GM18507 (cell line): ENCODE data around the gene EGF.

Source experiments
- DNase-seq: peaks from one replicate; pipeline ENCODE4 v3.0.0; 2011; ENCODE audit warnings: low read depth; ENCODE audit not compliant: insufficient read length; ENCODE audit errors: extremely low spot score
- FAIRE-seq: peaks from 2 replicates; lab custom pipeline; 2011; peaks lifted over from hg19 to GRCh38; lab: Jason Lieb, UNC

EGF gene

DNA sequence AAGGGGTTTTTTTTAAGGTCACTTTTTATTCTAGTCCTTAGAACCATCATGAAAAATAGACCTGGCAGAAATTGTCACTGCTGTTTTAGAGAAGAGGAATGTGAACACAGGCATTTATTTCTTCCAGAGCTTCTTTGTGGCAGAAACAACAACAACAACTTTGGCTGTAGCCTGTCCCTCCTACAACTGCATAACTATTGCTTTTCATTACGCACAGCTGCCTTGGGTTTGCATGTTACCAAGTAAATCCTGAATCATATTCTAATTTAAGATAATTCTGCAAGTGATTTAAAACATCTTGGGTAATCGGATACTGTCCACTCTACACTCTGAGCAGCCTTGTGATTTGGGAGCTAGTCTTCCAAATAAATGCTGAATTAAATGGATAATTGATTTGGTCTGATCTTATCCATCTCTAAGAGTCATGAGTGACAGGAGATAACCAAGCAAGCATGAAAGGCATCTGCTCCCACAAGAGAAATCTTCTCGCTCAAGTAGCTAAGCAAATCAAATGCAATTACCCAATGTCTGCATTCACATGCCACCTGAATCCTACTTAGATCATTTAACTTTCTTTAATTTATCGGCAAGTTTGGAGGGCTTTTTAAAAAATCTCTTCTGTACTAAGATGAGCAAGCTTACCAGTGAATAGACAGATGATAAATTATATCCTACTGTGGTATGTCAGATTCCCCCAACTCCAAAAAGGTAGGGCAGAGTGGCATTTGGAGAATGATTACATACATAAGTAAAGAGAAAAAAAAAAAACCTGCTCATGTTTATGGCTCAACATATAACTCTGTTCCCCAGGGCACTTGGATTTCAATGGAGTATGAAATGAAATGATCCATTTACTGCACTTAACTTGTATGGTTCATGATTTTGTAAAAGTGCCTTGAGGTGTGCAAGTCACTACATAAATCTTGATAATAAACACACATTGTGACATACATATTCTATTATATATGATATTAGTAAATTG, 73.6 kb downstream of the EGF start:
- DNase-seq (no peak), FAIRE-seq (no peak)

DNA sequence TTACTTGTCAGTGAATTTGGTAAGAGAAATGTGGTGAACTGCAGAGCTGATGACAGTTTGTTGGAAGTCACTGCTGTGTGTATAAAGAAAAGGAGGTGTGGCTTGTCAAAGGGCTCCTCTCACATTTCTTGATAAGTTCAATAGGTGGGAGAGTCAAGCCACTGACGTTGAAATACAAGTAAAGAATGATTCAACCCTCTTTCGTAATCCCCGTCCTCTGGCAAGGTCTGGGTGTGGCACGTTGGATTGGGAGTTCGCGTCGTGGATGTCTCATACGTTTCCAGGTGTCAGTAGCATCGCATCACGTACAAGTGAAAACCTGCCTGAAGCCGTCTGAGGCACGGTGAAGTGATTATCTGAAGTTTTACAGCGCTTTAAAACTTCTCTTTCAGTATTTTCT, 76.4 kb downstream of the EGF start:
- DNase-seq: no peak
- FAIRE-seq: no peak

DNA sequence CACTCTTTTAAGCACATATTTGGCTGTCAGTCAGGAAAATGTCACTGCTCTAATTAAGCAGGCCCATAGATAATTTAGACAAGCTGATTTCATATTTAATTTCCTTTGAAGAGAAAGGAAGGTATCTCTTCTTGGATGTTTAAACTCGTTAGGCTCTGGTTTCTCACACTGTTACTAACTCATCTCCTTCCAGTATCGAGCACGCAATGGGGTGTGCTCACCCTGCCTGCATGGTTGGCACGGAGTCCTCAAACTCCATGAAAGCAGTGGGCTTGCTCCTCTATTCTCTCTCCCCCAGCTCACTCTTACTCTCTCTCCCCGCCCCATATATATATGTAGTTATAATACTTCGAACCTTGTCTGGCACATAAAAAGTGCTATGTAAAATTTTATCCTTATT, 76.9 kb downstream of the EGF start:
- FAIRE-seq: no peak
- DNase-seq: no peak

DNA sequence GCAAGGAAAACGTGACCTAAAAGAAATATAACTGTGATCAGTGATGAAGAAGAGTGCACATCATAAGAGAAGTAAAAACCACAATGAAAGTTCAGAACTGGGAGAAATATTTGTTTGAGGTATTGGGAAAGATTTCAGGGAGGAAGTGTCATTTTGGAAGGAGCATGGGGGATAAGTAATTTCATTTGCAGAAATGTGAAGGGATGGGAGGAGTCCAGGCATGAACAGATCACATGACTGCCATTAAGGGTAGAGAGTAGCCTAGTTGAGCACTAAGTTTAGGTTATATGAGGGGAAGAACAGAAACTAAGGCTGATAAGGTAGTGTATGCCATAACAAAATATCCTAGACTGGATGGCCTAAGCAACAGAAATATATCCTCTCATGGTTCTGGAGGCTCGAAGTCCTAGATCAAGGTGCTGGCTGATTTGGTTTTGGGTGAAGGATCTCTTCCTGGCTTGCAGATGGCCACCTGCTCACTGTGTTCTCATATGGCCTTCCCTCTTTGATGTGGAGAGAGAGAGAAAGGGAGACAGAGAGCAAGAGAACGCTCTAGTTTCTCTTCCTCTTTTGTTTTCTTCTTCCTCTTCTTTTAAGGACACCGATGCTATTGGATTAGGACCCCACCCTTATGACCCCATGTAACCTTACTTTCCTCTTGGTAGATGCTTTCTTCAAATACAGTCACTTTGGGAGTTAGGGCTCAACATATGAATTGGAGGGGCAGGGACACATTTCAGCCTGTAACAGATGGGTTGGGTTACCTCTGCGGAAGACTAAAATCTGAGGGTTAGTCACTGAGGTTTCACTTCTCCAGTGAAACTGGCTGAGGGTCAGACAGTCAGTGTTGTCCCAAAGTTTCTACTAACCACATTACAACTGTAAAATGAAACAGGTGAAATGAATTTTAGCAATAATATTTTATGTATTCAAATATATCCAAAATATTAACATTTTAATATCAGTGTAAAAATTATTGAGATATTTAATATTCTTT, 77.9 kb downstream of the EGF start:
- peak; percentile 98 for FAIRE-seq

DNA sequence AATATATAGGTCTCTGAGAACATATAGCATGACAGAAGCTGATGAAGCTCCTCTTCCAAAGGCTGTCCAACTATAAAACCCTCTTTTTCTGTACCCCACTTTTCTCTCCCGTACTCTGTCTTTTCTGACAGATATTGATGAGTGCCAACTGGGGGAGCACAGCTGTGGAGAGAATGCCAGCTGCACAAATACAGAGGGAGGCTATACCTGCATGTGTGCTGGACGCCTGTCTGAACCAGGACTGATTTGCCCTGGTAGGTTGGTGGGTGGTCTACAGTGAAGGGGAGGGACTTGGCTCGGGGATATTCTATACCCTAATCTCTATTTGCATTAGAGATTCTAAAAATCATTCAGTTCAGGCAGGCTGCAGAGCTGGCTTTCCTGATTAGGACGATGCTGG, 80.4 kb downstream of the EGF start:
- DNase-seq (no peak), FAIRE-seq (no peak)

More for the DNA sequence above, 77.9 kb downstream of the EGF start:
- peak; percentile 23 for DNase-seq

DNA sequence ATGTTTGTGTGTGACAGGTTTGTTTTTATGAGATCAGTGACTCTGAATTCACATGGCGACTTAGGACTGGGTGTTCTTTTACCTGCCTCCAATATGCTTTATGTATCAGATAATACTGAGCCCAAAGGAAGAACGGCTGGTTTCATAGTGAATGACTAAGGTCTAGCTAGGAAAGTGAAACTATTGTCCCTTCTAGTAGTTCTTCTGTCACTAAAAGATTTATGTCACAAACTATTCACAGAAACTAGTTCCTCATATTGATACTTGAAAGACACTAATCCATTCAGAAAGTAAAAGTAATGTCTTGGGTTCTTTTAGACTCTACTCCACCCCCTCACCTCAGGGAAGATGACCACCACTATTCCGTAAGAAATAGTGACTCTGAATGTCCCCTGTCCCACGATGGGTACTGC, 81.7 kb downstream of the EGF start:
- FAIRE-seq (peak; percentile 90), DNase-seq (peak; percentile 38)

DNA sequence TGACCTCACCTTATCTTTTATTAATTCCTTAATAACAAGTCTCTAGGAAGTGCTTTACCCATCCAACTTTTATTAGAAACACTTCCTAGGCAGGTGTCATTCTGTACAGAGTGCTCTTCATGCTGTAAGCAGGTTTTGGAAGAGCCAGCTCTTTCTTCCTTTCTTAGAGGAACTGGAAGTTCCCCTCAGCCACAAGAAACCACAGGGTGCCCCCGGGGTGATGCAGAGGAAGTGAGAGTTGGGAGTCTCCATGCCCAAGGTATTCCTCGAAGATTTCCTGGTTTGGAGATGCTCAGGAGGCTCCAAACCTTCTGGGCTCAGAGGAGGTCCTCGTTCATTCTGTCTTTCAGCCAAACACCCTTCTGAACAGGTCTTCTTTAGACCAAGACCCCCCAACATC, 83.8 kb downstream of the EGF start:
- FAIRE-seq (no peak), DNase-seq (no peak)

DNA sequence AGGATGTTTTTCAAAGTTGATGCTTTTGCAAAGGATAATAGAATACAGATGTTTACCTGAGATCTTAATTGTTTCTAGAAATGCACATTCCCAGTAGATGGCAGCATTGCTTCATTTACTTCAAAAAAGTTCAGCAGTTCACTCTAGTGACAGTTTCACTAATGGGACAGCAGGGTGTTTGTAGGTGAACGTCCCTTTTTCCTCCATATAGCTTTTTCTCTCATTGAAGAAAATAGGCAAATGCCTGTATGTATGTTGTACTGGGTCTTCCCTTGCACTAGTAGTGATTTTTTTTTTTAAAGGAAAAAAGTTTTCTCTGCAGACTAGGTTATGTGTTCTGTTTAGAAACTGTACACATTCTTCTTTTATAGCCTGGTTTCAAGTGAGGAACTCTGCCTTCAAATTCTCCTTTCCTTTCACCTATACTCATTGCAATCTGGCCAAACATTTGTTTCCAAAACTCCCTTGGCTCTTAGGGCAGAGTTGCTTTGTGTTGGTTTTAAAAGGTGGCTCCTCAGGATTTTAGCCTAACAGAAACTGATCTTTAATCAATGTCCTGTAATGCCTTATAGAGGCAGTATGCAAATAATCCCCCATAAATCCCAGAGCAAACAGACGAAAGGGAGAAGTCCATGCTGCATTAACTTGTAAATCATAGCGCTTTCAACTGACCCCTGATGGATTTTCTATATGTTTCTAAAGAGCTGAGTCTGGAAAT, 86.3 kb downstream of the EGF start:
- peak; percentile 33 for DNase-seq
- FAIRE-seq: peak; percentile 91

DNA sequence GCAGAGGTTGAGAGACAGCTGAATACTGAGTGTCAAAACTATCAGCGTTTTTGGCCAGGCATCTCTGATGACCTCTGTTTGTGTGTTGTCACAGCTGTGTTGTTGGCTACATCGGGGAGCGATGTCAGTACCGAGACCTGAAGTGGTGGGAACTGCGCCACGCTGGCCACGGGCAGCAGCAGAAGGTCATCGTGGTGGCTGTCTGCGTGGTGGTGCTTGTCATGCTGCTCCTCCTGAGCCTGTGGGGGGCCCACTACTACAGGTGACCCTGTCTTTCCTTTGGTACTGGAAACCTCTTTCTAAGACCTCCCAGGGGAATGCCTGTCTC, 86.9 kb downstream of the EGF start:
- no peak for FAIRE-seq
- DNase-seq: no peak

DNA sequence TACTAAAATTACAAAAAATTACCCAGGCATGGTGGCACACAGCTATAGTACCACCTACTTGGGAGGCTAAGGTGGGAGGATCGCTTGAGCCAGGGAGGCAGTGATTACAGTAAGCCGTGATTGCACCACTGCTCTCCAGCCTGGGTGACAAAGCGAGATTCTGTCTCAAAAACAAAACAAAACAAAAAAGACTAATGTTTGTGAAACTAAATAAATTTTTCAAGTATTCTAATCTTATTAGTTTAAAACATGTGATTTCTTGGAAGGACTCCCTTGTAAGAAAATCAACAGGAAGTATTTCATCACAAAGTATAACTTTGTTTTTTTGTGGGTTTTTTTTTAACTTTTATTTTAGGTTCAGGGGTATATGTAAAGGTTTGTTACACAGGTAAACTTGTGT, 89.6 kb downstream of the EGF start:
- no peak for DNase-seq
- no peak for FAIRE-seq

DNA sequence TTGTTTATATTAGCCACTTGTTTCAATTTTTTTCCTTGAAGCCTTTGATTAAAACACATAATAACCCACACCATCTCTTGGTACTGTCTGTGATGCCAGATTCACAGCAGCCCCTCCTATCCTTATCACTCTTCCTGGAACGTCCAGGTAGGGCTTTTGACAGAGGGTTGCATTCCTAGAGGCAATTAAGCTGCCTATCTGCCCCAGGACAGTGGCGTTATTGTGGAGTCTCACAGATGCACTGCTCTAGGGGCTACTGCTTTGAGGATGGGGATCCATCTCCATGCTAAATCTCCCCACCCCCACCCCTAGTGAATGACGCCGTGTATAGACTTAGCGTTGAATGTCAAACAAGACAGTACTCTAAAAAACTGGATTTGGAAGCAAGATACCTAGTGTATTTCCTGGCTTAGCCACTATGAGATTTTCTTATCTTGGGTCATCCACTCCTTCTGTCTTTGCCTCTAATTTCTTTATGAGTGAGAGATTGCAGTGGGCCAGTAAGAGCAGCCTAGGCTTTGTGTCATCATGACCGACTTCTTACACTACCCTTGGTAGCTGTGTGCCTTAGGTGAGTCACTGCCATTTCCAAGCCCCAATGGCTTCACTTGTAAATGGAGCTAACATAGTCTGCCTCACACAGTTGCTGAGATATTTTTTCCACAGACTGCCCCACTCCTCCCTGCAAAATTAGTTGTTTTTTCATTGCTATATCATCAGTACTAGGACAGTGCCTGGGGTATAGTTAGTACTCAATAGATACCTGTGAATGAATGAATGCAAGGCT, 90.9 kb downstream of the EGF start:
- DNase-seq: no peak
- no peak for FAIRE-seq

DNA sequence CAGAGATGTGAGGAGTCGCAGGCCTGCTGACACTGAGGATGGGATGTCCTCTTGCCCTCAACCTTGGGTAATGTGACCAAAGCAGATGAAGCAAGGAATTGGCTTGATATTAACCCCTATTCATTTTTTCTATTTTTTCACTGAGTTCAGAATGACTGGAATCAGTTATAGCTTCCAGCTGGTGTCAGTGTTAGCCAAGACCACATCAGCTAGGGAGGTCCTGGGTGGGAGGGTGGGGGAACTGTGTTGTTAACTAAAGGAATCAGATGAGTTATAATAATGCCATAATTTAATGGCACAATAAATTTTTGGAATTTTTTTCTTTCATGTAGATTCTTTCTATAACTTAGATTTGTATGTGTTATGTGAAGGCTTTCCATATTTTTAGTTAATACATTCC, 91.9 kb downstream of the EGF start:
- FAIRE-seq: no peak
- no peak for DNase-seq

DNA sequence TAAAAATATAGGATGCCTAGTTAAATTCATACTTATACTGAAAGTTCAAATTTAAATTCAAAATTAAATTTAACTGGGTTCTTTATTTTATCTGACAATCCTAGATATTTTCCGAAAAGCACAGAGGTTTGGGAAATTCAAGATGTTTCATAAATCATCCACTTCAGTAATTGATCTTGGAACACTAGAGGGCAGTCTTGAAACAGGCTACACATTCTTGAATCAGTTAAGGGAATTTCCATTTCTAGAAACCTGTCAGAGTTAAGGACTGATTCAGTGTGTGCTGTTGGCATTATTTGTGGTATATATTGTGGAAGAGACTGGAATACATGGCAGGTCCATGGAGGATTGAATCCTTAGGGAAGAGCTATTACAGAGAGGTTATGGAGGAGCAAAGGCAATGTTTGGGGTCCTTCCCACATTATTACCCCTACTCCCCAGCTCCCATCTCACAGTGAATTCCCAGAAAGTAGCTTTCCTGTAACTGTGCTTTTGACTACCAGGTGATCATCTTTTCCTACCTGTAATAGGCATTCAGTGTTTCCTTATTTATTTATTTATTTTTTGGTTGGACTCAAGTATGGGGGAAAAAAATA, 92.9 kb downstream of the EGF start:
- FAIRE-seq: peak; percentile 90
- peak; percentile 43 for DNase-seq

DNA sequence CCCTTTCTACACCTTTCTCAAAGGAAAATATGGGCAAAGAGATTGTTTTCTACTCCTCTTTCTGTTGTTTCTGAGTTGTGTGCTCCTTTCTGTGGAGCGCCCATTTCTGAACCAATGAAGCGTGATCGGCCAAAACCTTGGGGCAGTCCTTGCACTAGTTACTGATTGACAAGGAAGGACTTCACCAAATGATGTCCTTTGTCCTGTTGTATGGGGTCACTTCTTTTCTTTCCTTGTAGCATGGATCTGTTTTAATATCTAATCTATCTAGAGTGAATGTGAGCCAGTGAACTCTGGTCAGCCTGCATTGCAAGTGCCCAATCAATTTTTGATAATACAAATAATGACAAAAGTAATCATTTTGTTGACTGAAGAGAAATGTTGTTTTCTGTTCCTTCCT, 94.5 kb downstream of the EGF start:
- FAIRE-seq (peak; percentile 31), DNase-seq (no peak)

DNA sequence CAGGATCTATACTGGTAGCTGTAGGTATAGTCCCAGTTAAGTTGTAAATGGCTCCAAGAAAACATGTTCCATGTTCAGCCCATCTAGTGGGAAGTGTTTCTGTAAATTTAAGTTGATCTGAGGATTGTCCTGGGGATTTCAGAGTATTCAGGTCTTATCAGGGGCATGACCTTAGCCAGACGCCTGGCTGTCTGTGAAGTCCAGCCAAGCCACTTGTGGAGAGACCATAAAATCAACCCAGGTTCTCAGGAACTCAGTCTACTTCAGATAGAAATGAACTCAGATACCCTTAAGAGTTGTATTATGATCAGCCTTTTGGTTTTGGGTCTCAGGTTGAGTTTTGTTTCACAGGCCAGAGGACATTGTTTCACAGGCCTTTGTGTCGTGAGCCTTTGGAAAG, 95.9 kb downstream of the EGF start:
- no peak for FAIRE-seq
- DNase-seq: no peak

DNA sequence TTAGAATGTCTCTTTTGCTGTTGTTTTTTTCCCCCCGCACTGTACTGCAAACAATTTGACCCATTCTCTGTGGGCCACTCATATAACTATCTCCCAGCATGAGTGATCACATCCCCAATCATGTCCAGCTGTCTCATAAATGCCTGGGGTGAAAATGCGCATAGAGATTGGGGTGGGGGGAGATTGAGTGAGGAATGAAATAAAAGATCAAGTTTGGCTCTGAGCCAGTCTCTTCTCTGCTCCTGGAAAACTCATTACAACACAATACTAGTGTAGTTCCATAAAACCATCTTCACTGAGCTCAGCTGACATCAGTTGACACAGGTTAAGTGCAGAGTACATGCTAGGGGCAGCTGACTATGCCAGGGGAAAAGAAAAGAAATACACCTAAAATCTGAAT, 96.9 kb downstream of the EGF start:
- FAIRE-seq (no peak), DNase-seq (no peak)

DNA sequence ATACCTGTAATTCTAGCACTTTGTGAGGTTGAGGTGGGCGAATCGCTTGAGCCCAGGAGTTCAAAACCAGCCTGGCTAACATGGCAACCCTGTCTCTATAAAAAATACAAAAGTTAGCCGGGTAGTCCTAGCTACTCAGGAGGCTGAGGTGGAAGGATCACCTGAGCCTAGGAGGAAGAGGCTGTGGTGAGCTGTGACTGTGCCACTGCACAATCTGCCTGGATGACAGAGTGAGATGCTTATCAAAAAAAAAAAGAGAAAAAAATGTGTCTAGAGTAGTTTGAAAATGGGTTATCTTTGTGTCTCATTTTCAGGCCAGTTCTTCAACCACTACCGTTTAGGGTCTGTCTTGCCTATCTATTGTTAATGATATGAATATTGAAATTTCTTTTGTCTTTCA, 98.1 kb downstream of the EGF start:
- no peak for FAIRE-seq
- DNase-seq: no peak

DNA sequence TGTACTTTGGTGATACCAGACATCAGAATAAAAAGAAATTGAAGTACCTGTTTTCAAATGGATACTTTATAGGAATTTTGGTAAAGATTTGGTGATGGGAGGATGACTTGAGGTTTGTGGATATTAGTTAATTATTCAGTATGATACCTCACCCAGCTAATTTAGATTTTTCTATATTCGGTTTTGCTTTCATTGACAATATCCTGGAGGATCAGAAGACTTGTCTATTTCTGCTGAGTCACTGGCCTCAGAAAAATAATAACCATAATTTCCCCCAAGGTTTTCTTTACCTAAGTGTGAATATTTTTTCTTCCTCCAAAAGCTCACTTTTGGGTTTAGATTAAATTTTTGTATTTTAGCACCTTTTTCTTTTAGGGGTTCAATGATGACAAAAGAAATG, 100.2 kb downstream of the EGF start:
- no peak for DNase-seq
- FAIRE-seq: no peak

DNA sequence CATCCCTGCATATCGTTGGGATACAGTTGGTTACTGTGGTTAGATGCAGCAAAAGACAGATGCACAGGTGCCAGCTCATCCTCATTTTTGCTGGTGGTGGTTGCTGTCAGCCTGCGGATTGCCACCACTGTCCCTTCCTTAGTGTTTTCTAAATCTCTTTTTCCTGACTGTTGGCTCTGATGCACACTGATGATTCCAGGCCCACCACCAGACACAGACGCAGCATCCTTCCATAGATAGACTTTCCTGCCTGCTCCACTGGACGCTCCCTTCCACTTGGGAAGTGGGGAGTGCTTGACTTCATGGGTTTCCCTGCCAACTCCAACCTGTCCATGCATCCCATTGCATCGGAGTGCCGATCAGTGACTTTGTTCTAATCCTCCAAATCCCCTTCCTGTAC, 101.5 kb downstream of the EGF start:
- FAIRE-seq (no peak), DNase-seq (no peak)
